ENCODE data around the gene PSTPIP1.
"Not testable (repeated sequence)": the region's sequence is repeated elsewhere in the genome, so short reads cannot be mapped to it uniquely, and the experiment has no call there.

PSTPIP1 gene

DNA sequence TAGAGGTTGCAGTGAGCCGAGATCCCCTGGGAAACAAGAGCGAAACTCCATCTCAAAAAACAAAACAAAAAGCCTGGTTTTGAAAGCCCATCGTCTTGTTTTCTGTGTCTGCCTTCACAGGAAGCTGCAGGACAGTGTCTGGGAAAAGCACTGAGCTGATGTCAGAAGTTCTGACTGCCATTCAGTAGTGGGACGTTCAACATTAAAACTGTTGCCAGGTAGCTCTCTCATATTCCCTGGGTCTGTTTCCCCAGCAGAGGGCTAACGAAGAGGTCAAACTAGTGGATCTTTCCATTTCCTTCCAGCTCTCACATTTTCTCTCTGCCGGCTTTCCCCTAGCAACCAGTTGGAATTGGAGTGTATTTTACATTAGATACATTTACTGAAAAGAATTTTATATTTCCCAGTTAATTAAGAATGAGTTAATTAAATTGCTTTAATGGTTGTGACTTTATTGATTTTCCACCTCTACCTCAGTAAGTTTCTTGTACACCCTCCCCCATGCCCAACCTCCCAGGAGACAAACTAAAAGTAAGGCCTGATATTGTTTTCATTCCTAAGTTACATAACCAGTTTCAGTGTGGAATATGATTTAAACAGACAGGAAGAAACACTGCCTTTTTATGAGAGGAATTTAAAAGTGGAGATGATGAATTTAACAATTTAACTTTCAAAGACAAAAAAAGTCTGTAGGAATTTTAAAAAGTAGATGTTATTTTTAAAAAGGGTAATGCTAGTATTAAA lies 33.5 kb upstream of the PSTPIP1 start:
- TF ChIP-seq, protein P1, sequence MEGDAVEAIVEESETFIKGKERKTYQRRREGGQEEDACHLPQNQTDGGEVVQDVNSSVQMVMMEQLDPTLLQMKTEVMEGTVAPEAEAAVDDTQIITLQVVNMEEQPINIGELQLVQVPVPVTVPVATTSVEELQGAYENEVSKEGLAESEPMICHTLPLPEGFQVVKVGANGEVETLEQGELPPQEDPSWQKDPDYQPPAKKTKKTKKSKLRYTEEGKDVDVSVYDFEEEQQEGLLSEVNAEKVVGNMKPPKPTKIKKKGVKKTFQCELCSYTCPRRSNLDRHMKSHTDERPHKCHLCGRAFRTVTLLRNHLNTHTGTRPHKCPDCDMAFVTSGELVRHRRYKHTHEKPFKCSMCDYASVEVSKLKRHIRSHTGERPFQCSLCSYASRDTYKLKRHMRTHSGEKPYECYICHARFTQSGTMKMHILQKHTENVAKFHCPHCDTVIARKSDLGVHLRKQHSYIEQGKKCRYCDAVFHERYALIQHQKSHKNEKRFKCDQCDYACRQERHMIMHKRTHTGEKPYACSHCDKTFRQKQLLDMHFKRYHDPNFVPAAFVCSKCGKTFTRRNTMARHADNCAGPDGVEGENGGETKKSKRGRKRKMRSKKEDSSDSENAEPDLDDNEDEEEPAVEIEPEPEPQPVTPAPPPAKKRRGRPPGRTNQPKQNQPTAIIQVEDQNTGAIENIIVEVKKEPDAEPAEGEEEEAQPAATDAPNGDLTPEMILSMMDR (IDR thresholded peaks at IDR 0.05; ENCODE audit: low read depth, low read length): no peak
- H3K4me3 ChIP-seq (ENCODE audit: low read depth, low read length): no peak overlapping the region

DNA sequence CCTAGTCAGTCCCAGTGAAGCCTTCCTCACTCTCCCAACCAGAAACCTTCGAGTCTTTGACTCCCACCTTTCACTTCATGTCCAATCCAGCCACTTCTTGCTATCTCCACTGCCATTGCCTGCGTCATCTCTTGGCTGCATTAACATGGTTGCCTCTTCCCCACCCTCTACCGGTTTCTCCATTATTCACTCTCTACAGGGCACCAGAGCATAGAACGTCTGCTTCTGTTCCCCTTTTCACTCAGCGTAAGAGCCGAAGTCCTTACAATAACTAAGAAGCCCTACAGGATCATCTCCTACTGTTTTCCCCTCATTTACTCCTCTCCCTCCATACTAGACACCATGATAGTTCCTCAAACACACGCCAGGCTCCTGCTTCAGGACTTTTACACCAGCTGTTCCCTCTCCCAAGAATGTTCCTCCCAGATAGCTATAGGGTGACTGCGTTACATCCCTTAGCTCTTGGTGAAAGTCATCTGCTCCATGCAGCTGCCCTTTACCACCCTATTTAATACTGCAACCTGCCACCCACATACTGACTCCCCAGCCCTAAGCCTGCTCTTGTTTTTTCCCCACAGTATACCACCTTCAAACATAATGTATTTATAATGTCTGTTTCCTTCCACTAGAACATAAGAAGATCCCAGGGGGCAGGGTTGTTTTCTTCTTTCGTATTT lies 32.5 kb upstream of the PSTPIP1 start:
- no peak overlapping the region for H3K4me3 ChIP-seq (ENCODE audit: low read depth, low read length)
- TF ChIP-seq, protein P1 (IDR thresholded peaks at IDR 0.05; ENCODE audit: low read depth, low read length): no peak

GRCh38 chr15:76963596-76963995 lies 31.3 kb upstream of the PSTPIP1 start:
- no peak overlapping the region for H3K4me3 ChIP-seq (ENCODE audit: low read depth, low read length)
- TF ChIP-seq, protein P1 (IDR thresholded peaks at IDR 0.05; ENCODE audit: low read depth, low read length): no peak

DNA sequence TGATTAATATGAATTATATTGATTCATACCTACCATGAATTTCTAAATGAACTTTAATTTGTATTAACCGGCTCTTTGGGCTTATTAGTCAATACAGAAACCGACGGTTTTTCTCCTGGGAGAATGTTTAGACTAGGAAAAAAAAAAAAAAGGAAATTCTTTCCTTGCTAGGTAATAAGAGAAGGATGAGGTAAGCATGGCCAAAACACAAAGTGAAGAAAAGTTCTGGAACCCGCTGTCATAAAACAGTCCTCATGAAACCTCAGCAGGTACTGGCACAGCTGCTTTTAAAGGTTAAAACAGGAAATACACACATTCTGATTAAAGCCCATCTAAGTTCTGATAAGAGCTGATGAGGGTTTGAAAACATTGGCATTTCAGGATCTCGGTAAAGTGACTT lies 30.8 kb upstream of the PSTPIP1 start:
- TF ChIP-seq, protein P1 (IDR thresholded peaks at IDR 0.05; ENCODE audit: low read depth, low read length): no peak
- no peak overlapping the region for H3K4me3 ChIP-seq (ENCODE audit: low read depth, low read length)

GRCh38 chr15:76966051-76966450 lies 28.9 kb upstream of the PSTPIP1 start:
- not testable (repeated sequence) for H3K4me3 ChIP-seq (ENCODE audit: low read depth, low read length)

DNA sequence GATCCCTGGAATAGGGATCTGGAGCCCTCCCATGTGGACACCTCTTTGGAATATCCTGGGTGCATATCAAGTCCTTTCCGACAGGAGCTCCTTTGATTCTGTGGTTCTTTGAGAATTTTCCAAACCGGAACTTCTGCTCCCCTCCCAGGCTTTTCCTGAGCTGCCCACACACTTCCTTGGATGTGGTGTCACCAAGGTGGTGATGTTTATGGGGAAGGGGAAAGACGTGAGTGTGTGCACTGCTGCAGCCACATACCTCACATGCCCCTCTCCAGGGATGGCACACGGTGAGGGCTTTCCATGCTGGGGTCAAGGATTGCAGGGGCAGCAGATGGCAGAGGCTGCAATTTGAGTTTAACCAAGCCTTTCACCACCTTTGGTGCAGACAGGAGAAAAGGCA lies 27.9 kb upstream of the PSTPIP1 start:
- TF ChIP-seq, protein P1 (IDR thresholded peaks at IDR 0.05; ENCODE audit: low read depth, low read length): no peak
- H3K4me3 ChIP-seq (ENCODE audit: low read depth, low read length): no peak overlapping the region

DNA sequence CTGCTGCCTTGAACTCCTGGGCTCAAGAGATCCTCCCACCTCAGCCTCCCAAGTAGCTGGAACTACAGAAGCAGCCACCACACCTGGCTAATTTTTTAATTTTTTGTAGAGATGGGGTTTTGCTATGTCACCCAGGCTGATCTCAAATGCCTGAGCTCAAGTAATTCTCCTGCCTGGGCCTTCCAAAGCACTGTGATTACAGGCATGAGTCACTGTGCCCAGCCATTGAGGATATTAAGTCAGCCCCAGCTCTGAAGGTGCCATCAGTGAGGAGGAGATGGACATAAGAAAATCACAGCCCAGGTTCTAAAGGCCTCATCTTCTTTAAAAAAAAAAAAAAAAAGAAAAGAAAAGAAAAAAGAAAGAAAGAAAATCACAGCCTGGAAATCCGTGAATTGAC lies 26.6 kb upstream of the PSTPIP1 start:
- TF ChIP-seq, protein P1 (IDR thresholded peaks at IDR 0.05; ENCODE audit: low read depth, low read length): no peak
- H3K4me3 ChIP-seq (ENCODE audit: low read depth, low read length): no peak overlapping the region
